Measurements from ENCODE around the gene MCM10.

The MCM10 gene

GRCh38 chr10:13163859-13164258, 2.5 kb downstream of the MCM10 start:
- DNase-seq (ENCODE audit: low read depth in 1 of 2, low spot score in 1 of 2) = no peak

DNA sequence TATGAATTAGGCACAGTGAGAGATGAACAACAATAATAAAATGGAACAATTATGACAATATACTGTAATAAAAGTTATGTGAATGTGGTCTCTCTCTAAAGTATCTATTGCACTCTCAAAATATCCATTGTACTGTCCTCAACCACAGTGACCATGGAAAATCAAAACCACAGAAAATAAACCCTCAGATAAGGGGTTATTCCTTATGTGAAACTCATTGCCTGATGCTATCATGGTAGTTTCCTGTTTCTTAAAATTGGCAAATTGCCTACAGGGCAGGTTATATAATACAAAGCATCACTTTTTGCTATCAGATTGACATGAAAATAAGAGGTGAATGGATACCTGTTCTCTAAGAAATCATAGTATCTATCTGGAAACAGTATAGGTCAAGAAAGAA, 3.8 kb downstream of the MCM10 start:
- DNase-seq (ENCODE audit: low read depth in 1 of 2, low spot score in 1 of 2) = no peak

DNA sequence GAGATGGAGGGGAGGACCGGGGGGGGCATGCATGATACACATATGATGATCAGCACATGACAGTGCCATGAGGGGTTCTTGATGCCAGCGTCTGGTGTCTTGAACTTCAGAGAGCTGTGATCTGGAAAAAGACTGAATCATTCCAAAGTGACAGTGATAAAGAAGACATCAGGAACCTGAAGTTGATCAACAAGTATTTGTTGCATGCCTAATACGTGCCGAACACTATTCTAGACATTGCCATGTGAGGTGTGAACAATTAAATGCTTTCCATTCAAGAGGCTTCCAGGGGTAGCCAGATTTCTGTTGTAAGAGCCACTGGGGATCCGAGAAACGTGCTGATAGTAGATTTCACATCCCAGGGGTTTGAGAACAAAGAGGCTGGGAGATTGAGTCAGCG, 6.2 kb downstream of the MCM10 start:
- DNase-seq (ENCODE audit: low read depth in 1 of 2, low spot score in 1 of 2) = no peak

GRCh38 chr10:13168781-13169180, 7.4 kb downstream of the MCM10 start:
- no peak for DNase-seq (ENCODE audit: low read depth in 1 of 2, low spot score in 1 of 2)

- no peak for DNase-seq (ENCODE audit: low read depth in 1 of 2, low spot score in 1 of 2)
These were observed 12.3 kb downstream of the MCM10 start for GRCh38 chr10:13173616-13174015.

DNA sequence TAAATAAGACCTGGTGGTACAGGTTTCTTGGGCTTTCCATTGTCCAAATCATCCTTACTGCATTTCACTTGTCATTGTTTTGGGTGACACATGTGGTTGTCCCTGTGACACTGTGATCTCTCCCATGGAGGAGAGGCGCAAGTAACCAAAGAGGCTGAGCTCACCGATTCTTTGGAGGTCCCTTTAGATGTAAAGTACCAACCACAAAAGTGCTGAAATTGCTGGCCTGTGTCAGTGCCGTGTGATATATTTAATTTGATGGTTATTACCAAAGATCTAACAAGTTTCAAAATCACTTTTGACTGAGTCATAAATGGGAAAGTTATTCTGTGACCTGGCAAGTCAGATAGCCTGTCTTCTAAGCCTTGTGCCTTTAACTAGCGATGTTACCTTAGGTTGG, 19.4 kb downstream of the MCM10 start:
- DNase-seq (ENCODE audit: low read depth in 1 of 2, low spot score in 1 of 2) = no peak

DNA sequence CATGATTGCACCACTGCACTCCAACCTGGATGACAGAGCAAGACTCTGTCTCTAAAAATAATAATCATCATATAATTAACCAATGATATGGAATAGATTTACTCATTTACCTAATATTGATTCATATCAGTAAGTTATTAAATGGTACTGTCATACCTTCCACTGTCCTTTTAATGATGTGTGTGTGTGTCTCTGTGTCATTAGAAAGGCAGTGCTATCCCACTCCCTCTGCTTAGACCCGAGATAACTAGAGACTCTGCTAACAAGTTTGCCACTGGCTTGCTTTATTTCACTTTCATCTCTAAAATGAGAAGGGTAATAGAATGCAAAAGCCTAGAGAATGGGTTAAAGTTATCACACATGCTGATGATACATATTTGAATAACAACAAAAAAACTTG, 21.1 kb downstream of the MCM10 start:
- no peak for DNase-seq (ENCODE audit: low read depth in 1 of 2, low spot score in 1 of 2)

GRCh38 chr10:13183625-13184024, 22.3 kb downstream of the MCM10 start:
- no peak for DNase-seq (ENCODE audit: low read depth in 1 of 2, low spot score in 1 of 2)

DNA sequence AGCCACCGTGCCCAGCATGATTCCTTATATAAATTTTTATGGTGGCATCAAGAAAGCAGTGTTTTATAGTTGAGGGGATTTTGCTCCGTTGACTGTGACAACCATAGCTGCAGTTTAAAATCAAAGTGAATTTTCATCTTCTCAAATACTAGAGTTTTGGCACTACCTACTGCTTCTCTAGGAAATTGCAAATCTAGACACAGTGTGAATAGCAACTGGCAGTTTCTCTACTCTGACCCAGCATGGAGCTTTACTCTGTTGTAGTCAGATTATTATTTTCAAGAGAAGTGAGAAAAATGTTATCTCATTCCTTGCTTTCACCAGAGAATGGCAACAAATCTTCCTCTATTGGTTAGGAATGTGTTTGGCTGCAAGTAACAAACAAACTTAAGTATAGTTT, 22.9 kb downstream of the MCM10 start:
- no peak for DNase-seq (ENCODE audit: low read depth in 1 of 2, low spot score in 1 of 2)

GRCh38 chr10:13184730-13185514, 23.6 kb downstream of the MCM10 start:
- no peak for DNase-seq (ENCODE audit: low read depth in 1 of 2, low spot score in 1 of 2)

DNA sequence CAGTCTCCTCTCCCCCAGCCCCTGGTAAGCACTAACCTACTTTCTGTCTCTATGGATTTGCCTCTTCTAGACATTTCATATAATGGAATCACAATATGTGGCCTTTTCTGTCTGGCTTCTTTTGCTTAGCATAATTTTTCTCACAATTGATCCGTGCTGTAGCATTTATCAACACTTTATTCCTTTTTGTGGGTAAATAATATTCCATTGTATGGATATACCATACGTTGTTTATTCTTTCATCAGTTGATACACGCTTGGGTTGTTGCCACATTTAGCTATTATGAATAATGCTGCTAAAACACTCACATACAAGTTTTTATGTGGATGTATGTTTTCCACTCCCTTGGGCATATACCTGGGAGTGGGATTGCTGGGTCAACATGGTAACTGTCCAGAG, 25.8 kb downstream of the MCM10 start:
- DNase-seq (ENCODE audit: low read depth in 1 of 2, low spot score in 1 of 2) = no peak

DNA sequence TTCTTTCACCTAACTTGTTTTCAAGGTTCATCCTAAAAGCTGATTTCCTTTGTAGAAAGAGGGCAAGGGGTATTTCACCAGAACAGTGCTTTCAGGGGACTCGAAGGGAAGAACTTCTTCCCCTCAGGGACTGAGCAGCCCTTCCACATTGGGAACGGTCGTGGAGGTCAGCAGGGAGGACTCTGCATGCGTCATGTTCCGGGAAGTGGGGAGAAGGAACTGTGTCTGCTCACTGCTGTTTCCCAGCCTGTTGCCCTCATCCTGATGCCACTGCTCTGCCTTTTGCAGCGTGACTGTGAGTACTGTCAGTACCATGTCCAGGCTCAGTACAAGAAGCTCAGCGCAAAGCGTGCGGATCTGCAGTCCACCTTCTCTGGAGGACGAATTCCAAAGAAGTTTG, 27.2 kb downstream of the MCM10 start:
- no peak for DNase-seq (ENCODE audit: low read depth in 1 of 2, low spot score in 1 of 2)

DNA sequence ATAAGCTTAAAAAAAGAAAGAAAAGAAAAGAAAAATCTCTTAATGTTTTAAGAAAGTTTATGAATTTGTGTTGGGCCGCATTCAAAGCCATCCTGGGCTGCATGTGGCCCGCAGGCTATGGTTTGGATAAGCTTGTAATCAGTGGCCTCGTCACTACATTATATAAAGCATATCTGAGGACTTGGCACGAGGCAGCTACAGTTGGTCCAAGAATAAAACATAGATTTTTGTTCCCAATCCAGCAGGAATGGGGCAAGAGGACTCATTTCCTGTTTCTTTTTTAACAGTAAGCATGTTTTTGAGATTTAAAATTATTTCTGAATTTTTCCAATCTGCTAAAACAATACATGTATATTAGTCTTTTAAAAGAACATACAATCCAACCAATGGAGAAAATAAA, 28.6 kb downstream of the MCM10 start:
- DNase-seq (ENCODE audit: low read depth in 1 of 2, low spot score in 1 of 2) = no peak

DNA sequence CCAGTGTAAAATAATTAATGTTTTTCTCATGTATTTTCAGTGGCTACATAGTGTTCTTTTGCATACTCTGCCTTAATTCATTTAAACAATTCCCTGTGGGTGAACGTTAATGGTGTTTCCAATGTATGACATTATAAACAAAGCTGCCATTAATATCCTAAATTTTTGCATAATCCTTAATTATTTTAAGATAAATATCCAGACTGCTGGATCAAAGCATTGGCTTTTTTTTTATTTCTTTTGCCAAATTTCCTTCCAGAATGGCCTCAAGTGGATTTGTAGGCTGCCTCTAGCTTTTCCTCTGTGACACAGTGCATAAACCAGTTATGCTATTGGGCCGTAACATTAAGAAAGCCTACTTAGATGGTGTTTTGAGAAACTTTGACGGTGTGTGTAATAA, 29.5 kb downstream of the MCM10 start:
- no peak for DNase-seq (ENCODE audit: low read depth in 1 of 2, low spot score in 1 of 2)

- DNase-seq (ENCODE audit: low read depth in 1 of 2, low spot score in 1 of 2) = no peak
These were observed 30.0 kb downstream of the MCM10 start for GRCh38 chr10:13191362-13191761.

DNA sequence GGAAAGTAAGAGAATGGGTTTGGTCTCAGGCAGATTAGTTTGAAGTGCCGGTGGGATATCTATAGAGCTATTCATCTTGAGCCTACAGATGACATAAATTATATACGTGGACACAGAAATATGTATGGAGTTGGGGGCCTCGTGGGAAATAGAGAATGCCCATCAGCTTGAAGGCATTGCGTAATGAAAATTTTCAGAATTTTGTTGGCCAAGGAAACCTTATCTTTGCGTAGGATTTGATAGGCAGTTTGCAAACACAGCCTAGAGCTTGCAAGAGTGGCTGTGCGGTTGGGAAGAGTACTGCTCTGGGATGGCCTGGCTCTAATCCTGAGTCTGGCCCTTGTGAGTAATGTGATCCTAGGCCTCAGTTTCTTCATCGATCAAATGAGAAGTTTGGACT, 32.3 kb downstream of the MCM10 start:
- no peak for DNase-seq (ENCODE audit: low read depth in 1 of 2, low spot score in 1 of 2)

- no peak for DNase-seq (ENCODE audit: low read depth in 1 of 2, low spot score in 1 of 2)
These were observed 33.7 kb downstream of the MCM10 start for GRCh38 chr10:13195016-13195415.

GRCh38 chr10:13201132-13201531, 39.8 kb downstream of the MCM10 start:
- no peak for DNase-seq (ENCODE audit: low read depth in 1 of 2, low spot score in 1 of 2)

- DNase-seq (ENCODE audit: low read depth in 1 of 2, low spot score in 1 of 2) = no peak
These were observed 44.7 kb downstream of the MCM10 start for GRCh38 chr10:13206091-13206490.

DNA sequence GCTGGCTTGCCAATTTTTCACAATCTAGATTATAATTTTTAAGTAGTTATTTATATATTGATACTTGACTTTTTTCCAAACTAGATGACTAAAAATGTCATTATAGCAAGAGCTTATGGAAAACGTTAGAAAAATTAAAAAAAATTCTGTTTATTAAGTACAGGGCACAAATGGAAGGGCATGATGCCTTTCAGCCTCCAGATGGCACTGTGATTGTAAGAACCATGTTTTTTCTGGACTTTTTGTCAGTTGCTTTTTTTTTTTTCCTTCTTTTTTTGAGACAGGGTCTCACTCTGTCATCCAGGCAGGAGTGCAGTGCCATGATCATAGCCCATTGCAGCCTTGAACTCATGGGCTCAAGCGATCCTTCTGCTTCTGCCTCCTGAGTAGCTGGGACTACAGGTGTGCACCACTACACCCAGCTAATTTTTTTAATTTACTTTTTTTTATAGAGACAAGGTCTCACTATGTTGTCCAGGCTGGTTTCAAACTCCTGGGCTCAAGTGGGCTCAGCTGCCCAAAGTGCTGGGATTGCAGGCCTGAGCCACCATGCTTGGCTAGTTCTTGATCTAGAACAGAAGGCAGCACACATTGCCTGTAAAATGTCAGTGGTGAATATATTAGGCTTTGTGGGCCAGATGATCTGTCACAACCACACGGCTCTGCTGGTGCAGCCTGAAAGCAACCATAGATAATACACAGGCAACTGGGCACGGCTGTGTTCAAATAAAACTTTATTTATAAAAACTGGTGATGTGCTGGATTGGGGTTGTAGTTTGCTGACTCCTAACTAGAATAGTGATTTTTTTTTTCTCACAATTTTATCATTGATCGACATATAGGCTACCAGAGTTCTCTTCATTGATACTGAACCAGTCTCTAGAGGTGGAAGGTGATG, 45.4 kb downstream of the MCM10 start:
- DNase-seq (ENCODE audit: low read depth in 1 of 2, low spot score in 1 of 2) = no peak

GRCh38 chr10:13213163-13213562, 51.8 kb downstream of the MCM10 start:
- no peak for DNase-seq (ENCODE audit: low read depth in 1 of 2, low spot score in 1 of 2)

DNA sequence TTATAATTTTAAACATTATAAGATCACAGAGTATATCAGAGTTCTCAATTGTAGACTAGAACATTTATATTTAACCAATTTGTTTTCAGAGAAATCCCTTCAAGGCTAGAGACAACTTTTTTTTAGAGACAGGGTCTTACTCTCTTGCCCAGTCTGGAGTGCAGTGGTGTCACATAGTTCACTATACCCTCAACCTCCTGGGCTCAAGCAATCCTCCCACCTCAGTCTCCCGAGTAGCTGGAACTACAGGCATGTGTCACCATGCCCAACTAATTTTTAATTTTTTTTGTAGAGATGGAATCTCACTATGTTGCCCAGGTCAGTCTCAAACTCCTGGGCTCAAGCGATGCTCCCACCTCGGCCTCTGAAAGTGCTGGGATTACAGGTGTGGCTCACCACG, 57.5 kb downstream of the MCM10 start:
- DNase-seq (ENCODE audit: low read depth in 1 of 2, low spot score in 1 of 2) = no peak

Data from activated T-helper 1 cell treated with anti-CD3 and anti-CD28 coated beads, Interleukin-2, amount 50 U/mL, for 16 hours (primary cell).